H1 (cell line): ENCODE results near the gene GALNT6. TPM values are rescaled to one million over a fixed set of nuclear protein-coding genes. Genes with fewer than 3 reads are reported as not detected.

Experiments
- BCL11A ChIP-seq, 2 experiments: IDR thresholded peaks; one replicate each; pipeline ENCODE4 v1.6.1; 2011; ENCODE audit warnings: low read depth in 2 of 2, low read length in 2 of 2, mild to moderate bottlenecking in 2 of 2
- EGR1 ChIP-seq: IDR thresholded peaks from 2 replicates; pipeline ENCODE4 v1.6.1; 2011; ENCODE audit warnings: low read depth, low read length, borderline replicate concordance
- KDM1A ChIP-seq: fragments of 200-600, 300-600 bp; sonication (generic); IDR thresholded peaks from 2 replicates; pipeline ENCODE4 v1.7.1; 2016; ENCODE audit warnings: mild to moderate bottlenecking, low read length, borderline replicate concordance
- MAX ChIP-seq: IDR thresholded peaks from 2 replicates; pipeline ENCODE4 v1.6.1; 2012; ENCODE audit warnings: inconsistent platforms
- PHF8 ChIP-seq: fragments of 200-600 bp; sonication (generic); conservative IDR thresholded peaks from 2 replicates; pipeline ENCODE4 v1.7.1; 2012; ENCODE audit warnings: low read depth, mild to moderate bottlenecking, inconsistent platforms, low read length, moderate library complexity
- RFX5 ChIP-seq: IDR thresholded peaks from 2 replicates; pipeline ENCODE4 v1.6.1; 2011; ENCODE audit warnings: low read depth, low read length, improper control_type of control experiment, borderline replicate concordance
- SIRT6 ChIP-seq: IDR thresholded peaks from one replicate; pipeline ENCODE4 v1.7.1; 2012; ENCODE audit warnings: low read length, inconsistent platforms
- SP2 ChIP-seq: IDR thresholded peaks from 2 replicates; pipeline ENCODE4 v1.6.1; 2012; ENCODE audit warnings: mild to moderate bottlenecking, low read length, inconsistent platforms
- SP4 ChIP-seq: IDR thresholded peaks from 2 replicates; pipeline ENCODE4 v1.6.1; 2012; ENCODE audit warnings: low read length, inconsistent platforms
- SUZ12 ChIP-seq: fragments of 200-600 bp; sonication (generic); IDR thresholded peaks from 2 replicates; pipeline ENCODE4 v1.6.1; 2012; ENCODE audit warnings: mild to moderate bottlenecking, inconsistent platforms, low read length, moderate library complexity, mixed read lengths
- polyA plus RNA-seq, 7 experiments: library from polyadenylated mRNA; depleted of rRNA in 3 of 7; stranded (reverse) in 5 of 7; unstranded in 2 of 7; fragments of >200 nt in 5 of 7; fragments of 200-250 nt in 2 of 7; gene quantifications; 1 replicate in 5 of 7; 2 replicates in 1 of 7; 4 replicates in 1 of 7; pipeline versions ENCODE4 v1.2.1 to v1.2.3, GENCODE V29; 2011 to 2013; ENCODE audit warnings: missing spikeins in 2 of 7, mixed read lengths in 2 of 7
- total RNA-seq: library from RNA; stranded (reverse); fragmentation: NEBNext Ultra II Directional; extraction: Animal tissue kit (Norgen Biotek cat#: 25700); gene quantifications from 2 replicates; pipeline ENCODE4 v1.2.1, GENCODE V29; 2021

The GALNT6 gene
- total and polyA plus RNA-seq, 2 of the 8 experiments (the other 6 are each of a cell fraction or from before 2014, with no cell fraction given) = 5.8 to 10.7 TPM

GRCh38 chr12:51430196-51430895, 39.1 kb upstream of the GALNT6 start (continued):
- TF ChIP-seq KDM1A (no peak), SIRT6 (no peak), BCL11A (IDR thresholded peaks at IDR 0.05; ENCODE audit: low read depth in 2 of 2, low read length in 2 of 2) (no peak), MAX (no peak), EGR1 (no peak), SP4 (no peak), SUZ12 (no peak), PHF8 (no peak), SP2 (no peak), RFX5 (no peak)
